Esophagus squamous epithelium (tissue), 4 donors: Measurements from ENCODE around the gene CDC42EP2.

Experiments used
- CTCF ChIP-seq, 6 experiments: fragments of 450-650 bp in 4 of 6; fragments of 200-600 bp in 2 of 6; sonication (generic) in 2 of 6; IDR thresholded peaks; one replicate each; pipeline ENCODE4 v1.5.1; 2016 to 2019; ENCODE audit warnings: antibody characterized with exemption in 6 of 6, mild to moderate bottlenecking in 4 of 6, moderate library complexity in 4 of 6
- POLR2A ChIP-seq, 4 donors: fragments of 450-650 bp; IDR thresholded peaks; one replicate each; pipeline ENCODE4 v1.6.1; 2017; ENCODE audit warnings: antibody characterized with exemption in 4 of 4, mild to moderate bottlenecking in 4 of 4, moderate library complexity in 3 of 4

- TF ChIP-seq CTCF (IDR thresholded peaks at IDR 0.05) (no peak), POLR2A (IDR thresholded peaks at IDR 0.05) (no peak)
These were observed 7.1 kb upstream of the CDC42EP2 start for GRCh38 chr11:65307298-65308229.
